Mucosa of rectum (tissue), 2 donors: ENCODE results near the gene SGK1.
"Not testable (repeated sequence)": the region's sequence is repeated elsewhere in the genome, so short reads cannot be mapped to it uniquely, and the experiment has no call there.

ENCODE experiments used
- H3K27ac ChIP-seq, 2 donors: one replicate each; pipeline ENCODE4 v1.7.0; 2013; ENCODE audit warnings: inconsistent platforms in 2 of 2, low read depth in 2 of 2, low read length in 2 of 2
- H3K27me3 ChIP-seq, 2 donors: one replicate each; pipeline ENCODE4 v1.7.0; 2013; ENCODE audit warnings: low read length in 2 of 2; ENCODE audit not compliant: control insufficient read depth in 2 of 2, insufficient read depth in 2 of 2
- H3K36me3 ChIP-seq, 2 donors: one replicate each; pipeline ENCODE4 v1.7.0; 2013; ENCODE audit warnings: low read length in 2 of 2; ENCODE audit not compliant: control insufficient read depth in 2 of 2, insufficient read depth in 2 of 2
- H3K4me1 ChIP-seq, 2 donors: one replicate each; pipeline ENCODE4 v1.7.0; 2013; ENCODE audit warnings: low read length in 2 of 2, mild to moderate bottlenecking in 1 of 2; ENCODE audit not compliant: control insufficient read depth in 2 of 2, insufficient read depth in 2 of 2
- H3K4me3 ChIP-seq, 2 donors: one replicate each; pipeline ENCODE4 v1.7.0; 2013; ENCODE audit warnings: low read length in 2 of 2
- H3K9ac ChIP-seq, 2 donors: one replicate each; pipeline ENCODE4 v1.7.0; 2013; ENCODE audit warnings: low read length in 2 of 2, low read depth in 1 of 2, mild to moderate bottlenecking in 1 of 2
- H3K9me3 ChIP-seq, 2 donors: one replicate each; pipeline ENCODE4 v1.7.0; 2013; ENCODE audit warnings: low read length in 2 of 2; ENCODE audit not compliant: control insufficient read depth in 2 of 2
- donor health status: healthy.
- donor health status: Normal muscosa, but diverticular disease.

SGK1 gene

GRCh38 chr6:134328792-134329191, 10.9 kb upstream of the SGK1 start:
- Histone ChIP-seq H3K4me1 (no peaks in the 10 kb centered on the region), H3K27ac (no peak overlapping the region), H3K9me3 (peaks cover 0 to 5% of the 10 kb centered on the region in 2 donors), H3K36me3 (no peaks in the 10 kb centered on the region), H3K4me3 (no peak overlapping the region), H3K9ac (no peak overlapping the region), H3K27me3 (no peaks in the 10 kb centered on the region)

- Histone ChIP-seq H3K4me3 (no peak overlapping the region), H3K36me3 (no peaks in the 10 kb centered on the region), H3K4me1 (no peaks in the 10 kb centered on the region), H3K9me3 (peaks cover 0 to 5% of the 10 kb centered on the region in 2 donors), H3K27ac (no peak overlapping the region), H3K9ac (no peak overlapping the region), H3K27me3 (no peaks in the 10 kb centered on the region)
Observed at GRCh38 chr6:134328138-134328537, 10.2 kb upstream of the SGK1 start.

- not testable (repeated sequence) for H3K36me3 ChIP-seq, H3K27ac ChIP-seq, H3K9ac ChIP-seq, H3K4me1 ChIP-seq, H3K9me3 ChIP-seq, H3K4me3 ChIP-seq, H3K27me3 ChIP-seq
Observed at GRCh38 chr6:134326192-134326591, 8.3 kb upstream of the SGK1 start.

GRCh38 chr6:134324766-134325165, 6.9 kb upstream of the SGK1 start:
- Histone ChIP-seq H3K27ac (no peak overlapping the region), H3K36me3 (no peaks in the 10 kb centered on the region), H3K4me3 (no peak overlapping the region), H3K9ac (no peak overlapping the region), H3K9me3 (peaks cover 0 to 5% of the 10 kb centered on the region in 2 donors), H3K27me3 (no peaks in the 10 kb centered on the region), H3K4me1 (no peaks in the 10 kb centered on the region)

- Histone ChIP-seq H3K27me3 (no peaks in the 10 kb centered on the region), H3K9me3 (peaks cover 0 to 5% of the 10 kb centered on the region in 2 donors), H3K27ac (no peak overlapping the region), H3K4me1 (no peaks in the 10 kb centered on the region), H3K9ac (no peak overlapping the region), H3K4me3 (no peak overlapping the region), H3K36me3 (no peaks in the 10 kb centered on the region)
Observed at GRCh38 chr6:134324141-134324540, 6.2 kb upstream of the SGK1 start.

GRCh38 chr6:134323698-134324097, 5.8 kb upstream of the SGK1 start:
- Histone ChIP-seq H3K27ac (no peak overlapping the region), H3K4me1 (no peaks in the 10 kb centered on the region), H3K36me3 (no peaks in the 10 kb centered on the region), H3K4me3 (no peak overlapping the region), H3K9ac (no peak overlapping the region), H3K9me3 (peaks cover 0 to 5% of the 10 kb centered on the region in 2 donors), H3K27me3 (peaks cover under 1 to 1% of the 10 kb centered on the region in 2 donors)

- peaks cover 2 to 5% of the 10 kb centered on the region in 2 donors for H3K27me3 ChIP-seq
- H3K9ac ChIP-seq, result no peak overlapping the region
Observed at GRCh38 chr6:134323294-134323693, 5.4 kb upstream of the SGK1 start.

GRCh38 chr6:134322216-134322615, 4.3 kb upstream of the SGK1 start:
- H3K9me3 ChIP-seq, result peaks cover 0 to 5% of the 10 kb centered on the region in 2 donors
- H3K36me3 ChIP-seq, result no peaks in the 10 kb centered on the region
- no peak overlapping the region for H3K27ac ChIP-seq
- H3K9ac ChIP-seq, result no peak overlapping the region
- H3K4me3 ChIP-seq, result no peak overlapping the region
- H3K27me3 ChIP-seq, result peaks cover 12 to 15% of the 10 kb centered on the region in 2 donors
- no peaks in the 10 kb centered on the region for H3K4me1 ChIP-seq

More at GRCh38 chr6:134323294-134323693, 5.4 kb upstream of the SGK1 start:
- Histone ChIP-seq H3K9me3 (peaks cover 0 to 5% of the 10 kb centered on the region in 2 donors), H3K27ac (no peak overlapping the region), H3K4me3 (no peak overlapping the region), H3K36me3 (no peaks in the 10 kb centered on the region), H3K4me1 (no peaks in the 10 kb centered on the region)

GRCh38 chr6:134321246-134321645, 3.3 kb upstream of the SGK1 start:
- H3K36me3 ChIP-seq, result no peaks in the 10 kb centered on the region
- H3K4me1 ChIP-seq, result no peaks in the 10 kb centered on the region
- no peak overlapping the region for H3K9ac ChIP-seq
- peaks cover 0 to 5% of the 10 kb centered on the region in 2 donors for H3K9me3 ChIP-seq
- H3K4me3 ChIP-seq, result no peak overlapping the region
- no peak overlapping the region for H3K27ac ChIP-seq
- H3K27me3 ChIP-seq, result peaks cover 15 to 21% of the 10 kb centered on the region in 2 donors

- not testable (repeated sequence) for H3K4me3 ChIP-seq, H3K9ac ChIP-seq, H3K4me1 ChIP-seq, H3K36me3 ChIP-seq, H3K9me3 ChIP-seq, H3K27ac ChIP-seq
- H3K27me3 ChIP-seq, result peaks cover 15 to 21% of the 10 kb centered on the region in 2 donors
Observed at GRCh38 chr6:134319686-134320085, 1.8 kb upstream of the SGK1 start.

- Histone ChIP-seq H3K9me3 (no peaks in the 10 kb centered on the region), H3K9ac (no peak overlapping the region), H3K27me3 (peaks cover 15 to 21% of the 10 kb centered on the region in 2 donors), H3K4me1 (no peaks in the 10 kb centered on the region), H3K27ac (no peak overlapping the region), H3K4me3 (no peak overlapping the region), H3K36me3 (no peaks in the 10 kb centered on the region)
Observed at GRCh38 chr6:134318974-134319281, 1.0 kb upstream of the SGK1 start.
